ENCODE results near the gene EFCAB11. TPM values are rescaled to one million over a fixed set of nuclear protein-coding genes. Genes with fewer than 3 reads are reported as not detected.

The EFCAB11 gene
- total and polyA plus RNA-seq, 2 of the 4 experiments (the other 2 are of a cell fraction): 2.2 to 5.3 TPM

- H3K4ac ChIP-seq (ENCODE audit: low read depth, low read length): no peak overlapping the region
- H3K36me3 ChIP-seq (ENCODE audit: control insufficient read depth, insufficient read depth, low read length): peaks cover 24% of the 10 kb centered on the region
- peaks cover 10% of the 10 kb centered on the region; the same call in 1 of the 2 replicates for H3K9me1 ChIP-seq (ENCODE audit: insufficient read depth, low read length)
- no peaks in the 10 kb centered on the region for H3K27me3 ChIP-seq (ENCODE audit: control insufficient read depth, insufficient read depth, low read length)
- no peak overlapping the region for H3K14ac ChIP-seq (replicated peaks; ENCODE audit: low read depth, low read length)
- H2BK120ac ChIP-seq (ENCODE audit: low read depth, low read length): no peak overlapping the region
- TF ChIP-seq NFE2L2 (IDR thresholded peaks at IDR 0.05; ENCODE audit: low read depth, low read length): no peak
- no peak for TF ChIP-seq CHD1 (IDR thresholded peaks at IDR 0.05; ENCODE audit: low read depth, low read length)
- no peak for TF ChIP-seq RFX5 (IDR thresholded peaks at IDR 0.05; ENCODE audit: low read depth, low read length)
- TF ChIP-seq MXI1 (IDR thresholded peaks at IDR 0.05; ENCODE audit: borderline replicate concordance, low read depth, low read length): no peak
- no peak for TF ChIP-seq BHLHE40 (IDR thresholded peaks at IDR 0.05; ENCODE audit: low read depth, low read length)
- TF ChIP-seq CTCF (conservative IDR thresholded peaks at IDR 0.05; ENCODE audit: low read depth, low read length): no peak
- TF ChIP-seq MAFK (IDR thresholded peaks at IDR 0.05; ENCODE audit: low read depth, low read length): no peak
- no peak for TF ChIP-seq POLR2A (IDR thresholded peaks at IDR 0.05; ENCODE audit: low read depth, low read length)
- TF ChIP-seq MAZ (IDR thresholded peaks at IDR 0.05; ENCODE audit: borderline replicate concordance, low read depth, low read length): no peak
- TF ChIP-seq ELK1 (IDR thresholded peaks at IDR 0.05; ENCODE audit: borderline replicate concordance, low read depth, low read length): no peak
- no peak for TF ChIP-seq RAD21 (IDR thresholded peaks at IDR 0.05; ENCODE audit: low read length)
- TF ChIP-seq CEBPB (IDR thresholded peaks at IDR 0.05; ENCODE audit: low read depth, low read length): no peak
- no peak for TF ChIP-seq FOS (IDR thresholded peaks at IDR 0.05; ENCODE audit: low read depth, low read length)
- H3K56ac ChIP-seq (ENCODE audit: extremely low read depth, insufficient read depth, low read length): no peak overlapping the region
- no peak overlapping the region for H4K91ac ChIP-seq (ENCODE audit: insufficient read depth, low read depth, low read length)
- in situ Hi-C loops (cut with MboI; ENCODE audit: low sequenced_read_pairs) (no loop called here), intact Hi-C loops (cut with micrococcal nuclease) (no loop called here), dilution Hi-C loops (cut with HindIII; ENCODE audit: low sequenced_read_pairs, unreplicated experiment) (no loop called here)
- no peak overlapping the region for H3K9ac ChIP-seq (ENCODE audit: low read depth, low read length)
- ChIA-PET POLR2A (ENCODE audit: unreplicated experiment) (no interaction called here), CTCF (no interaction called here)
- H2AK5ac ChIP-seq (ENCODE audit: low read depth, low read length): no peak overlapping the region
- no peaks in the 10 kb centered on the region for H3K4me1 ChIP-seq (ENCODE audit: control insufficient read depth, insufficient read depth, low read length)
- H3K9me3 ChIP-seq (ENCODE audit: control insufficient read depth, insufficient read depth, low read length): no peaks in the 10 kb centered on the region
- peaks cover 4% of the 10 kb centered on the region in 2 experiments; a peak in 2 of 4 replicates for H3K79me1 ChIP-seq (ENCODE audit: low read depth in 1 of 2, low read length in 2 of 2)
- no peak overlapping the region for H2BK20ac ChIP-seq (ENCODE audit: low read depth, low read length)
- H3K4me3 ChIP-seq (ENCODE audit: insufficient read depth, low read depth, low read length): no peak overlapping the region
- H3K18ac ChIP-seq (ENCODE audit: low read depth, low read length): no peak overlapping the region
- H2AK9ac ChIP-seq (replicated peaks; ENCODE audit: low read depth, low read length, poor library complexity): no peak overlapping the region
- H4K5ac ChIP-seq (ENCODE audit: low read depth, low read length): no peak overlapping the region
- no peak overlapping the region for H2AFZ ChIP-seq (replicated peaks; ENCODE audit: low read length, poor library complexity)
- no peak overlapping the region for H2BK5ac ChIP-seq (ENCODE audit: low read depth, low read length, poor library complexity, severe bottlenecking)
- H2BK15ac ChIP-seq (ENCODE audit: low read depth, low read length): no peak overlapping the region
- no peak overlapping the region for H3K23ac ChIP-seq (ENCODE audit: low read depth, low read length)
- H4K20me1 ChIP-seq (ENCODE audit: insufficient read depth, low read length): no peaks in the 10 kb centered on the region
- H3K27ac ChIP-seq (ENCODE audit: insufficient read depth, low read length): no peak overlapping the region
- H4K8ac ChIP-seq (ENCODE audit: low read depth in 2 of 2, low read length in 2 of 2): no peak overlapping the region
- ATAC-seq (ENCODE audit: low read depth) (no peak), DNase-seq (no peak)
- no TSS peak for BruUV-seq (replicated peaks)
- no CpG with 5 or more reads among the region's 2 CpGs for WGBS, 2 experiments (ENCODE audit: extremely low coverage in 2 of 2, insufficient read length in 1 of 2)
- no peak overlapping the region for H3K4me2 ChIP-seq (ENCODE audit: low read depth, low read length)
These were observed 46.4 kb upstream of the EFCAB11 start for GRCh38 chr14:90000935-90001334.
